ENCODE data around the gene ZFP36L1. TPM values are rescaled to one million over a fixed set of nuclear protein-coding genes. Genes with fewer than 3 reads are reported as not detected.

ZFP36L1 gene
- total RNA-seq, 1 experiment from 2014 or later = 102 TPM

- DNase-seq (ENCODE audit: low read depth) = no peak
- in situ Hi-C loops (cut with HindIII; ENCODE audit: low pct_unique_long_range_greater_than_20kb, low sequenced_read_pairs) = no loop called here
Measured at GRCh38 chr14:68800953-68801352, 8.1 kb upstream of the ZFP36L1 start.

- no peak for DNase-seq (ENCODE audit: low read depth)
- in situ Hi-C loops (cut with HindIII; ENCODE audit: low pct_unique_long_range_greater_than_20kb, low sequenced_read_pairs) = no loop called here
Measured at GRCh38 chr14:68800390-68800789, 7.5 kb upstream of the ZFP36L1 start.

GRCh38 chr14:68798621-68799020 lies 5.8 kb upstream of the ZFP36L1 start:
- in situ Hi-C loops (cut with HindIII; ENCODE audit: low pct_unique_long_range_greater_than_20kb, low sequenced_read_pairs) = no loop called here
- DNase-seq (ENCODE audit: low read depth) = no peak

GRCh38 chr14:68797121-68797670 lies 4.3 kb upstream of the ZFP36L1 start:
- DNase-seq (ENCODE audit: low read depth) = no peak
- in situ Hi-C loops (cut with HindIII; ENCODE audit: low pct_unique_long_range_greater_than_20kb, low sequenced_read_pairs) = no loop called here

- in situ Hi-C loops (cut with HindIII; ENCODE audit: low pct_unique_long_range_greater_than_20kb, low sequenced_read_pairs) = no loop called here
- DNase-seq (ENCODE audit: low read depth) = no peak
Measured at GRCh38 chr14:68796418-68797101, 3.7 kb upstream of the ZFP36L1 start.

GRCh38 chr14:68795597-68796417 lies 2.9 kb upstream of the ZFP36L1 start:
- peak; percentile 90 for DNase-seq (ENCODE audit: low read depth)

GRCh38 chr14:68794851-68795596 lies 2.2 kb upstream of the ZFP36L1 start:
- DNase-seq (ENCODE audit: low read depth) = no peak
- in situ Hi-C loops (cut with HindIII; ENCODE audit: low pct_unique_long_range_greater_than_20kb, low sequenced_read_pairs) = no loop called here

More at GRCh38 chr14:68795597-68796417, 2.9 kb upstream of the ZFP36L1 start:
- in situ Hi-C loops (cut with HindIII; ENCODE audit: low pct_unique_long_range_greater_than_20kb, low sequenced_read_pairs) = no loop called here

- in situ Hi-C loops (cut with HindIII; ENCODE audit: low pct_unique_long_range_greater_than_20kb, low sequenced_read_pairs) = no loop called here
- DNase-seq (ENCODE audit: low read depth) = peak; percentile 72
Measured at GRCh38 chr14:68794130-68794850, 1.4 kb upstream of the ZFP36L1 start.

GRCh38 chr14:68793734-68794129 lies 865 bp upstream of the ZFP36L1 start:
- DNase-seq (ENCODE audit: low read depth) = no peak
- in situ Hi-C loops (cut with HindIII; ENCODE audit: low pct_unique_long_range_greater_than_20kb, low sequenced_read_pairs) = no loop called here

GRCh38 chr14:68792678-68792978 lies 239 bp downstream of the ZFP36L1 start:
- no peak for DNase-seq (ENCODE audit: low read depth)
- in situ Hi-C loops (cut with HindIII; ENCODE audit: low pct_unique_long_range_greater_than_20kb, low sequenced_read_pairs) = no loop called here

- peak; percentile 31 for DNase-seq (ENCODE audit: low read depth)
- in situ Hi-C loops (cut with HindIII; ENCODE audit: low pct_unique_long_range_greater_than_20kb, low sequenced_read_pairs) = no loop called here
Measured at GRCh38 chr14:68791902-68792677, 777 bp downstream of the ZFP36L1 start.

- peak; percentile 42 for DNase-seq (ENCODE audit: low read depth)
- in situ Hi-C loops (cut with HindIII; ENCODE audit: low pct_unique_long_range_greater_than_20kb, low sequenced_read_pairs) = no loop called here
Measured at GRCh38 chr14:68791078-68791901, 1.6 kb downstream of the ZFP36L1 start.

- no peak for DNase-seq (ENCODE audit: low read depth)
- in situ Hi-C loops (cut with HindIII; ENCODE audit: low pct_unique_long_range_greater_than_20kb, low sequenced_read_pairs) = no loop called here
Measured at GRCh38 chr14:68790644-68791077, 2.2 kb downstream of the ZFP36L1 start.

GRCh38 chr14:68789821-68790643 lies 2.8 kb downstream of the ZFP36L1 start:
- in situ Hi-C loops (cut with HindIII; ENCODE audit: low pct_unique_long_range_greater_than_20kb, low sequenced_read_pairs) = no loop called here
- peak; percentile 61 for DNase-seq (ENCODE audit: low read depth)

GRCh38 chr14:68788996-68789820 lies 3.7 kb downstream of the ZFP36L1 start:
- DNase-seq (ENCODE audit: low read depth) = peak; percentile 70
- in situ Hi-C loops (cut with HindIII; ENCODE audit: low pct_unique_long_range_greater_than_20kb, low sequenced_read_pairs) = no loop called here
